H1 (cell line): ENCODE data around the gene RGMB. TPM values are rescaled to one million over a fixed set of nuclear protein-coding genes. Genes with fewer than 3 reads are reported as not detected.

ENCODE experiments used
- KDM5A ChIP-seq: fragments of 200-600 bp; IDR thresholded peaks from 2 replicates; pipeline ENCODE4 v1.7.1; 2012; ENCODE audit warnings: mild to moderate bottlenecking, low read length, inconsistent platforms, mixed read lengths
- polyA plus RNA-seq, 7 experiments: library from polyadenylated mRNA; depleted of rRNA in 3 of 7; stranded (reverse) in 5 of 7; unstranded in 2 of 7; fragments of >200 nt in 5 of 7; fragments of 200-250 nt in 2 of 7; gene quantifications; 1 replicate in 5 of 7; 2 replicates in 1 of 7; 4 replicates in 1 of 7; pipeline versions ENCODE4 v1.2.1 to v1.2.3, GENCODE V29; 2011 to 2013; ENCODE audit warnings: missing spikeins in 2 of 7, mixed read lengths in 2 of 7
- total RNA-seq: library from RNA; stranded (reverse); fragmentation: NEBNext Ultra II Directional; extraction: Animal tissue kit (Norgen Biotek cat#: 25700); gene quantifications from 2 replicates; pipeline ENCODE4 v1.2.1, GENCODE V29; 2021

The RGMB gene
- total and polyA plus RNA-seq, 2 of the 8 experiments (the other 6 are each of a cell fraction or from before 2014, with no cell fraction given), result 11.7 to 27.0 TPM

DNA sequence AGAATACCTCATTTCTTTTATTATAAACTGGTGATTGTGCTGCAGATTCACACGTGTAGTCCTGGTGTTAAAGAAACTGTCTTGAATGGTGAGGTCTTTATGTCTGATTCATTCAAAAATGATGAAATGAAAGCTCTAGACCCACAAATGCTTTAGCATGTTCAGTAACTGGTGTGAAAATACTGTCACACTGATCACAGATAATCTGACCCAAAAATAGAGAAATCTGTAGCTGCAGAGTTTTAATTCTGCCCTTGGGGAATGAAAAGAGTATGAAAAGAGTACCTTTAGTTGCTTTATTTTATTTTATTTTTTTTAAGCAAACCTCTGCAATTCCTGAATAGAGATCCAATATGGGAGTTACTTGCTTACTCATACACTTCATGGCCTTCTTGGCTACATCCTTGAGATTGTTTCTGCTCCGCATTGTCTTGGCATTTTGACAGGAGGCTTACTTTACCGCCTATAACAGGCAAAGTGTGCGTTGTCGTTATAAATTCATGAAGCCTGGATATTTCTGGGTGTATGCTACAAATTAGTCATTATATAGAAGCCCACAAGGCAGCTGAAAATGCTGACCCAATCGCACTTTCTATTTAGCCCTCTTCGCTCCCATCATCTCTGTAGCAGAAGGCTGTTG is 2.7 kb downstream of the RGMB start (continued):
- TF ChIP-seq KDM5A, result no peak
